AG09319 (cell line): ENCODE measurements around the gene PHLPP1.

Experiments
- DNase-seq: peaks from one replicate; pipeline ENCODE4 v3.0.0-alpha.2; 2010; ENCODE audit warnings: low read depth; ENCODE audit errors: extremely low read depth
- CTCF ChIP-seq: IDR thresholded peaks from 2 replicates; pipeline ENCODE4 v1.5.1; 2011; ENCODE audit warnings: low read depth, mild to moderate bottlenecking, inconsistent platforms, low read length, moderate library complexity

Gene PHLPP1

DNA sequence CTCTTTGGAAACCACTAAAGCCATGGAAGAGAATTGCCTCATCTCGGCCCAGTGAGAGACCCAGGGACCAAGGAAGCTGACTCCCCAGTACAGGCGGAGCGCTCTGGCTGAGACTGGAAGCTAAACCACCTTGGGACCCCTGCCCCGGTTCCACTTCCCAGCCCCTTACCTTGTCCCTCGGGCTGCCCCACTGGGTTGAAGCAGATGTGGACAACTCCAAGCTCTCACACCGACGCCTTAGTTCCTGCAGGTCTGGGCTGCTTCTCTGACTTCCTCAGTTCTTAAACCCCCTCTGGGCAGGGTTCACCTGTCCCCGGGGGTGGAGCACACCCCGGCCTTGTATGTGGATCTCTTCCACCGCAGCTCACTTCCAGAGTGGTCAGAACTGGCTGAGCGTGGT is 266.2 kb downstream of the PHLPP1 start:
- no peak for TF ChIP-seq CTCF
- DNase-seq, result no peak

DNA sequence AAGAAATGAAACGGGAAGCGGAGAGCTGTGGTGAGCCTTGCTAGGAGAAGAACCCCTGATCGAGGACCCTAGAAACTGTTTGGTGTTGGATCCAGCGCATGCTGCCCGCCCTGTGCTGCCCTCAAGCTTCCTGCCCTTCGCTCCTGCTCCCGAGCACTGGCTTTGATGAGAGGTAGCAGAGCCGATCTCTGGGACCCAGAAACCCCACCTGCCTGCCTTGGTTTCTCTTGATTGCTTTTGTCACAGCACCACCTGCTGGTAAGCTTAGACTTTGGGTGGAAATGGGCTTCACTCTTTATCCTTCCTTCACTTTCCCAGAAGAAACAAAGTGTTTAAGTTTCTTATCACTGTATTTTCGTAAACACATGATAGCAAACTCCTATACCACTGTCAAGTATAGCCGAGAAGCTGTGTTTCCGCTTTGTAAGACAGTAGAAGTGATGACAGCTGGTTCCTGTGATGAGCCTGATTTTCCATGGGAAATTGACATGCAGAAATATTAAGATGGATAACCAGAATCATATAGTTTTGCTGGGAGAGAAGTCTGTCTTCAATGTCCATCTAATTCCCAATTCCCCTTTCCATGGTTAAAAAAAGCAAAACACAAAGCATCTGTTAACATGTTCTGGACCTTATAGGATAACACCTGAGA is 267.4 kb downstream of the PHLPP1 start:
- peak; percentile 87 for TF ChIP-seq CTCF
- DNase-seq, result no peak

DNA sequence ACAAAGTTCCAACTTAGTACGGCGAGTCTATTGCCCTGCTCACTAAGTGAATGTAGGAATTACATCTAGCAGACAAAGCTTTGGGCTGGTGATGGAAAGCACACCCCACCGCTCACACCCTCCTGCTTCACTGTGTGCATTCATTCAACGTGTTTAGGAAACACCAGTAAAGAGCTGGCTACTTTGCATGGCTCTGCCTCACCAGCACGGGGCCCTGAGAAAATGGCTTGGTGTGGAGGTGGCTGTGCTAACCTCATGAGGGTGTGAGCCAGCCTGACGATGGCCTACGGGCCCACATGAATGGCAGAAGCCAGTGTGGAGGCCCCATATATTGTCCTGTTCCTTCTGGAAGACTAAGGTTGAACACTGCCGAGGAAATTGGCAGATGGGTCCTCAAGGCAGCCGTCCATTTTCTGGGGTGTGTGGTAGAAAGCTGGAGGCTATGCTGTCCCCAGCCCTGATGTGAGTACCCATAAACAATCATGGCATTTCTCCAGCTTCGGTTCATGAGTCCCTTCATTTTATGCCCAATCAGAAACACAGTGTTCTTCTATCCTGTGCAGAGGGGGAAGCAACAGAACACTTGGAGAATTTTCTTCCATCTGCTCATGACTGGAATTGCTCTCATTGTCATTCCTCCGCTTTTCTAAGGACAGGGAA is 269.4 kb downstream of the PHLPP1 start:
- no peak for TF ChIP-seq CTCF
- no peak for DNase-seq

GRCh38 chr18:62986490-62986889 is 271.1 kb downstream of the PHLPP1 start:
- no peak for DNase-seq
- no peak for TF ChIP-seq CTCF

DNA sequence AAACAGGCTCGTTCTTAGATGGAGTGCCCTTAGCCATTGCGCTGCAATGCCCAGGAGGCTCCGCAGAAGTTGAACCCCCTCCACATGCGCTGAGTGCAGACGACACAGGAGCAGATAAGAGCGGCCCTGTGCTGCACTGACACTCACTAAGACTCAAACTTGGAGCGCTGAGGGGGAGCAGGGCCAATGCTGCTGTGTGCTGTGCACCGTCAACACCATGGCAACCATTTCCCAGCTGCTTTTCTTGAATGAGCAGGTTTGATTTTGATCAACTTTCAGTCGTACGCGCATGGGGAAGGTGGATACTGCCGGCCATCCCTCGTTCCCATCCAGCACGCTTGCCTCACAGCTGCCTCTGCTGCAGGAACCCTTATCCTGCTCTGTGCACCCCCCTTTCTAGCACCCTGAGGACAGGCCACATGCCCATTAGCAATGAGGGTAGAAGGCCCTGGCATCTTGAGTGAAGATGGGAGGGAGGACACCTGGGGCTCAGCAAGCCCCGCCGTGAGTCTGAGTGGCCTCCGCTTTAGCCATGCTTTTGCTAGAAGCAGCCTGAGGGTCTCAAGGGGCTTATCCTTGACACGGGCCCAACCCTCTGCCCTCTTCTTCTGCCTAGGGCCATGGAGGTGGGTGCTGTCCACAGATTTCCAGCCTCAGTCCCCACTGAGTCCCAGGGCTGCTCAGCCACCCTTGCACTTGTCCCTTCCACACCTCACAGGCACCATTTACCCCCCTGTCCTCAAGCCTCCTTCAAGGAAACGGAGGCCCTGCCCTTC is 271.9 kb downstream of the PHLPP1 start:
- no peak for TF ChIP-seq CTCF
- DNase-seq, result no peak

DNA sequence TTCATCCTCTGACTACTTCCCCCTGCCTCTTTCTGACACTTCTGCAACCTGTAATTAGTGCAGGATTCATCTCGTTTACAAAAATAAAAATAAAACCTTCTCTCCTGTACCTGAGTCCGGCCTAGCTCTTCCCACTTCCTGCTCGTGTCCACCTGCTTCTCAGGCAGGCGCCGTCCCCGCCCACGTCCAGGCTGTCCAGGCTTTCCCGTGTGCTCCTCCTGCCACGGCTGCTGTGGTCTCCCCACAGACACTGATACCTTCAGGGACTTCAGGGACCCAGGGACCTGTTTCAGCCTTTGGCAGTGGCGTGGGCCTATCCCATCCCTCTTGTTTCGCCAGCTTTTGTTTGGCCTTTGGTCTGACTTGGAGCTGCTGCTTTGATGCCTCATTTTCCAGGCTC is 272.5 kb downstream of the PHLPP1 start:
- no peak for DNase-seq
- no peak for TF ChIP-seq CTCF

DNA sequence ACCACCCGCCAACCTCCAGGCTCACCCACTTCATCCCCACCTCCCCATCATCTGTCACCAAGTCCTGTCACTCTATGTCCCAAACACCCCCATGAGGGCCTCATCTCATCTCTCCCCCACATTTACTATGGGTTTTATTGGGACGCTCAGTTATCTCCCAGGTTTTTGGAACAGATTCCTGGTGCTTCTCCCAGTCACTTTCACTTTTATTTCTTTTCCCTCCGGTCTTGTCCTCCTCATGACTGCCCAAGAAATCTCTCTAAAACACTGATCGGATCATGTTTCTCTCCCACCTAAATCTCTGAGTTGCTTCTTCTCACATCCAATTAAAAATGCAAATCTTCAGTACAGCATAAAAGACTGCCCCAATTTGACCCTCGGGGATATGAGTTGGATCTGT is 273.1 kb downstream of the PHLPP1 start:
- TF ChIP-seq CTCF, result no peak
- DNase-seq, result no peak
